Skeletal muscle satellite cell (primary cell): ENCODE measurements around the gene MAP3K12.
"Not testable (repeated sequence)": the region's sequence is repeated elsewhere in the genome, so short reads cannot be mapped to it uniquely, and the experiment has no call there.

Experiments
- H3K27me3 ChIP-seq: 2 replicates; pipeline ENCODE4 v1.7.0; 2013; ENCODE audit warnings: low read length; ENCODE audit not compliant: control insufficient read depth, insufficient read depth
- H3K36me3 ChIP-seq: 2 replicates; pipeline ENCODE4 v1.7.0; 2013; ENCODE audit warnings: mild to moderate bottlenecking, control low read depth, low read length; ENCODE audit not compliant: insufficient read depth
- H3K4me1 ChIP-seq: 2 replicates; pipeline ENCODE4 v1.7.0; 2013; ENCODE audit warnings: low read length; ENCODE audit not compliant: control insufficient read depth, insufficient read depth
- H3K4me2 ChIP-seq: 2 replicates; pipeline ENCODE4 v1.7.0; 2013; ENCODE audit warnings: mild to moderate bottlenecking, low read length
- H3K4me3 ChIP-seq: 2 replicates; pipeline ENCODE4 v1.7.0; 2013; ENCODE audit warnings: low read length
- H3K9ac ChIP-seq: 2 replicates; pipeline ENCODE4 v1.7.0; 2013; ENCODE audit warnings: mild to moderate bottlenecking, low read depth, low read length, moderate library complexity
- H3K9me3 ChIP-seq: replicated peaks from 2 replicates; pipeline ENCODE4 v1.7.0; 2013; ENCODE audit warnings: mild to moderate bottlenecking, control low read depth, low read length

Gene MAP3K12

DNA sequence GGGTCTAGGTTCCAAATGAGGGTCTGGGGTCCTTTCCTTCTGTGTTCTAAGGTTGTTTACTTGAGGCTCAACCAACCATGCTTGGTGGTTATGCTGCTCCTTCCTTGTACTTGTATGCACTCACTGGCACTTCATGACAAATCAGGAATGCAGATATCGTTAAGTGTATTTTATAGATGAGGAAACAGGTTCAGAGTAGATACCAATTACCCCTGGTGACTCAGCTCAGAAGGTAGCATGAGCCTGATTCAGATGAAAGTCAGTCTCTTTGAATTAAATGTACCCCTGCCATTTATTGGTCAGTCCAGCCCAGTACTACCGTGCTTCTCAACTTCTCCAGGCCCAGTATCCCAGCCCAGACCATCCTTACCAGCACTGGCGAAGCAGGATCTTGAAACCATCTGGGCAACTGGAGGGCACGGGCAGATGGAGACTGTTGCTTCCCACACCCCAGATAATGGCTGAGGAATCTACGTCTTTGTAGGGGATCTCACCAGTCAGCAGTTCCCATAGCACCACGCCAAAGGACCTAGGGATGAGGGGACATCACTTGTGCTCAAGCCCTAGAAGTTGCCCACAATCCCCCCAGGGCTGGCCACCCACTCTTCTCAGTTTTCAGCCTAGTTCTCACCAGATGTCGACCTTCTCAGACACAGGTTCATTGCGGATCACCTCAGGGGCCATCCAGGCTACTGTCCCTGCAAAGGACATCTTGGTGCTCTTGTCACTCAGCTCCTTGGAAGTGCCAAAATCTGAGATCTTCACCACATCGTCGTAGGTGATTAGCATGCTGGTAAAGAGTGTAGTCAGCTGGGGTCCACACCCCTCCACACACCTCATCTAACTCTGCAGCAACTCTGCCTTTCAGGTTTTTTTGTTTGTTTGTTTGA is 14.3 kb downstream of the MAP3K12 start:
- Histone ChIP-seq H3K4me1 (peaks cover 19% of the 10 kb centered on the region), H3K9me3 (no peaks in the 10 kb centered on the region), H3K36me3 (peaks cover 58% of the 10 kb centered on the region), H3K4me2 (no peak overlapping the region), H3K9ac (no peak overlapping the region), H3K4me3 (no peak overlapping the region), H3K27me3 (no peaks in the 10 kb centered on the region)

DNA sequence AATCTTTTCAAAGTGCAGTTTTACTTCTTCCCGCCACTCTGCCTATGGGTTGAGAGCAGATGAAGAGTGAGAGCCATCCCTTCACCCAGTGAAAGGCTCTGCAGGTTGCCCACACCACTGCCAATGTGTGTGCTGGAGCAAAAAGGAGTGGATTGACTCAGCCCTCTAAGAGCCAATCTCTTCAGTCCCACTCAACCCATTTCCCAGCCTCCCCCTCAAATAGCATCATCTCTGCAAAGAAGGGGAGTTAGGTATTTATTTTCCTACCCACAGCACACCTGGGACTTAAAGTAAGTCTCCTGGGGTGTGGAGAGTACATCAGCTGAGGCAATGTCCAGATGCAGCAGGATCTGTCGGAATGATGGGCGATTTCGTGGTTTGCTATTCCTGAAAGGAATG is 15.3 kb downstream of the MAP3K12 start:
- no peaks in the 10 kb centered on the region for H3K9me3 ChIP-seq
- H3K4me1 ChIP-seq = peaks cover 27% of the 10 kb centered on the region
- H3K36me3 ChIP-seq = peaks cover 68% of the 10 kb centered on the region
- H3K9ac ChIP-seq = no peak overlapping the region
- no peak overlapping the region for H3K4me3 ChIP-seq
- H3K4me2 ChIP-seq = no peak overlapping the region
- no peaks in the 10 kb centered on the region for H3K27me3 ChIP-seq

DNA sequence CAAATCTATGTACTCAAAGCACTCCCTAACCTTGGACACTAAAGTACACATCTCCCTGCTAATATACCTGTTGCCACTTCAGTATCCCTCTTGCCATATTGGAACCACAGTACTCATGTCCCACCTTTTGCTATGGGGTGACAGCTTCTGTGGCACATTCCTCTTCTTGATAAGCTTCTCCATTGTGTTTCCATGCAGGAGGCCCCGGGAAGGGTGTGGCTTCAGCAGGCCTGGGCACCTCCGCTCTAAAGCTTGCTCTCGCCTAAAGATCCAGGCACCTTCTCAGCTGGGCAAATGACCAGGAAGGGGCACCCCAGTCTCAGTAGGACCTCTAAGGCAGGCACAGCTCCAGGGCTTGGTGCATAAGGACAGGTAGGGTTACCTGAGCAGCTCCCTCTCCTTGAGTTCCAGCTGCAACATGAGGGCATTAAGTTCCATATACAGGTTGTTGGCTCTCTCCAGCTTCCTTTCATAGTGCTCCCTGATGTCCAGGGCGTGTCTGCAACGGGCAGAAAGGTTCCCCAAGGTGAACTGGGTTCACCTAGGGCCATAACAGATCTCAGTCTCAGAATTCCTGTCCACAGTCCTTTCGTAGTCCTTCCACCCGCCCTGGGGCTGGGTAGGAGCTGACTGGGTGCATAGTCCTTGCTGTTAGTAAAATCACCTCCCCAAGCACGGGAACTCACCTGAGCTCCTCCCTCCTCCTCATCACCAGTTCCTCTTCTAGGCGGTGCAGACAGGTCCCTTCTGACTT is 15.9 kb downstream of the MAP3K12 start:
- H3K4me1 ChIP-seq = peaks cover 28% of the 10 kb centered on the region
- no peak overlapping the region for H3K4me2 ChIP-seq
- peaks cover 74% of the 10 kb centered on the region for H3K36me3 ChIP-seq
- H3K9me3 ChIP-seq = no peaks in the 10 kb centered on the region
- H3K4me3 ChIP-seq = no peak overlapping the region
- H3K9ac ChIP-seq = no peak overlapping the region
- no peaks in the 10 kb centered on the region for H3K27me3 ChIP-seq

DNA sequence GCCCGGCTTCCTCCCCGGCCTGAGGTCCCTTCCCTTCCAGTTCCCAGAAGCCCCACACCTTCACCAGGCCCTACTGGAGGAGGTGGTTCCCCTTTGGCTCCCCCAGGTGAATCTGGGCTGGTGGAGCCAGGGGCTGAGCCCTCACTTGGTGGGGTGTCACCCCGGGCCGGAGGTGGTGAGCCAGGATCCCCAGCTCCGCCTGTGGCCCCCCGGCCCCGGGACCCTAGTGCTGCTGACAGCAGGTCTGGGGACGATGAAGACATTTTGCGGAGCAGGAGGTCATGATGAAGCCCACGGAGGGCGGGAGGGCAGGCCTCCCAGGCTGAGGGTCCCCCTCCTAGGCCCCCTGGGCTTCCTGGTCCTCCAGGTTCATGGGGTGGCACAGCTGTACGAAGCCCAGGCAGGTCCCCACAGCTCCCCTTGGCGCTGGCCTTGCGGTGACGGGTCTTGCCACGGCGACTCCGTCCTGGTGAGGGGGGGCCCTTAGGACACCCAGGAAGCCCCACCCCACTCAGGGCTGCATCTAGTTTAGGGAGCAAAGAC is 16.6 kb downstream of the MAP3K12 start:
- H3K4me2 ChIP-seq = no peak overlapping the region
- no peak overlapping the region for H3K9ac ChIP-seq
- no peaks in the 10 kb centered on the region for H3K9me3 ChIP-seq
- H3K36me3 ChIP-seq = peaks cover 80% of the 10 kb centered on the region
- peaks cover 32% of the 10 kb centered on the region for H3K4me1 ChIP-seq
- no peaks in the 10 kb centered on the region for H3K27me3 ChIP-seq
- no peak overlapping the region for H3K4me3 ChIP-seq

DNA sequence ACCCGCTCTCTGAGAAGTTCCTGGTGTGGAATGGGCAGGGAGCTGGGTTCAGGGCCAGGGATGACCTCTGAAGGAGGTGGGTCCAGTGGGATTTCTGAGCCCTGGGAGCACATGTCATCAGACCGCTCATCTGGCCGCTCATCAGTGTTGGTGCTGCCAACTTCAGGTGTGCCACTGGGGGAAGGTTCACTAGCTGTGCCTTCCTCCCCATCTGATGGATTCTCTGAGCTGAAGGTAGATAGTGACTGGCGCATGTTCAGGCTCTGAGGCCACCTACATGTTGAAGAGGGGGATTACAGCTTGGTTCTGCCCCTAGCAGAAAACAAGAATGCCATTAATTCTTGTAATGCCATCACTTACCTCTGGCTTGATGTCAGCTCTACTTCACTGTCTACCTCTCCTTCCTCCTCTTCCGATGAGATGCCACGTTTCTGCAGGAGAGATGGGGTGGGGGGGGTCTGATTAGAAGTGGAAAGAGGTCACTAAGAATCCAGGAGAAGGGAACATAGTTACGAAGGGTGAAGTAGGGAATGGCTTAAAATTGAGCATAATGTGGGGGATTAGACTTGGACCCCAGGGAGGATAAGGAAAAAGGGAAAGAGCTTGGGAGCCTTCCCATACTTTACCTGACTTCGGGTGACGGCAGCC is 17.2 kb downstream of the MAP3K12 start:
- Histone ChIP-seq H3K9me3 (no peaks in the 10 kb centered on the region), H3K4me3 (no peak overlapping the region), H3K4me2 (no peak overlapping the region), H3K27me3 (no peaks in the 10 kb centered on the region), H3K9ac (peak overlapping the region; percentile 3), H3K36me3 (peaks cover 79% of the 10 kb centered on the region), H3K4me1 (peaks cover 33% of the 10 kb centered on the region)

DNA sequence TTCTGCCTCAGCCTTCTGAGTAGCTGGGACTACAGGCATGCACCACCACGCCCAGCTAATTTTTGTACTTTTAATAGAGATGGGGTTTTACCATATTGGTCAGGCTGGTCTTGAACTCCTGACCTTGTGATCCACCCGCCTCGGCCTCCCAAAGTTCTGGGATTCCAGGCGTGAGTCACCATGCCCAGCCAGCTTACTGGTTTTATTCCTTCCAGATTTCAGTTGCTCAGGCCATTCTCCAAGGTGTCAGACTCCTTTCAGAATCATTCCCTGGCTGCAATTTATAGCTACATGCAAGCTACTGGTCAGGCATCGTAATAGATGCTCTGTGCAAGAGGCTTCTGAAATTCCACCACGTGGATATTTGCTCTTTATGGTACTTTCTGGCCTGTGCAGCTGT is 17.8 kb downstream of the MAP3K12 start:
- not testable (repeated sequence) for H3K4me2 ChIP-seq, H3K4me3 ChIP-seq, H3K27me3 ChIP-seq, H3K9me3 ChIP-seq
- H3K36me3 ChIP-seq = peaks cover 79% of the 10 kb centered on the region
- H3K9ac ChIP-seq = peak overlapping the region; percentile 3
- H3K4me1 ChIP-seq = peaks cover 33% of the 10 kb centered on the region

DNA sequence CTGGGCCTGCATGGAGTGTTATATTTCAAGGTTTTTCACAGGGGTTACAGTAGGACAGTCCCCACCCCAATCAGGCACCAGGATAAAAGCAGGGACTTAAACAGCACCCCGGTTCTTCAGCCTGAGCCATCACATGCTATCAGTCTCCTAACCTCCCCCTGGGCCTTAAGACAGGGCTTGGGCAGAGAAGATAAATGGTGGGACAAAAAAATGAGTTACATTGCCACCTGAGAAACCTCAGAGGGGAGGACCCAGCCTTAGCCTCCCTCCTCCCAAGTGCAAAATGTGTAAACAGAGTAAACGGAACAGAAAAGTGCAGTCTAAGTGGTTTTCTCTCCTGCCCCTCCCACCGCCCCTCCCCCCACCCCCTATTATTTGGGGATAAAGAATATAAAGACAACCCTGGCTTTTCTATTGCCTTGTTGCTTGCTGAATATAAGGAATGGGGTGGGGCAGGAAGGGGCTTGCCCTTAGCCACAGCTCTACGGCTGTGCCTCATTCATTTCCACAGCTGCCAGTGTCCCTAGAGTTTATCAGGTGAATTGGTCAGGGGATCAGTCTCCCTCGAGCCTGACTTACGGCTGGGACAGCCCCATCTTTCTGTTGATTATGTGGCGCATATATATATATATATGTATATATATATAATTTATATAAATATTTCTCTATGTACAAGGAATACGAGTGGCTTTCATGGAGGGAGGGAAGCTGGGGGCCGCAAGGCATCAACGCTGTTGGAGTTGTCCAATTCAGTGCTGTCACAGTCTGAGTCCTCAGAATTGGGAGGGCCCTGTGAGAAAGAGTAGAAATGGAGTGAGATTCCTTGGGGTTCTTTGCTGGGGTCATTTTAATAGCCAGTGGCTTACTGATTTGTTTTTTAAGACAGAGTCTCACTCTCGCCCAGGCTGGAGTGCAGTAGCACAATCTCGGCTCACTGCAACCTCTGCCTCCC is 18.5 kb downstream of the MAP3K12 start:
- H3K9ac ChIP-seq = peak overlapping the region; percentile 9
- peaks cover 33% of the 10 kb centered on the region for H3K4me1 ChIP-seq
- H3K4me3 ChIP-seq = no peak overlapping the region
- H3K27me3 ChIP-seq = no peaks in the 10 kb centered on the region
- no peaks in the 10 kb centered on the region for H3K9me3 ChIP-seq
- H3K36me3 ChIP-seq = peaks cover 79% of the 10 kb centered on the region
- H3K4me2 ChIP-seq = peak overlapping the region; percentile 15

DNA sequence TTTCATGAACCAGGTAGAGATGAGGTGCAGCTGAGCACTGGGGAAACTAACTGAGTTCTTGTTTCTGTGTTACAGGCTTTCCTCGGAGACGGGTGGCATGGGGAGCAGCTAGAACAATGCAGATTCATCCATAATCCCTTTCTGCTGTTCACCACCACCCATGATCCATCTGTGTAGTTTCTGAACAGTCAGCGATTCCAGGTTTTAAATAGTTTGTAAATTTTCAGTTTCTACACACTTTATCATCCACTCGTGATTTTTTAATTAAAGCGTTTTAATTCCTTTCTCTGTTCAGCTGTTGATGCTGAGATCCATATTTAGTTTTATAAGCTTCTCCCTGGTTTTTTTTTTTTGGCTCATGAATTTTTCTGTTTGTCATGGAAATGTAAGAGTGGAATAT is 19.9 kb downstream of the MAP3K12 start:
- Histone ChIP-seq H3K4me1 (peaks cover 34% of the 10 kb centered on the region), H3K4me2 (no peak overlapping the region), H3K36me3 (peaks cover 90% of the 10 kb centered on the region), H3K9ac (no peak overlapping the region), H3K9me3 (no peaks in the 10 kb centered on the region), H3K4me3 (no peak overlapping the region), H3K27me3 (no peaks in the 10 kb centered on the region)

DNA sequence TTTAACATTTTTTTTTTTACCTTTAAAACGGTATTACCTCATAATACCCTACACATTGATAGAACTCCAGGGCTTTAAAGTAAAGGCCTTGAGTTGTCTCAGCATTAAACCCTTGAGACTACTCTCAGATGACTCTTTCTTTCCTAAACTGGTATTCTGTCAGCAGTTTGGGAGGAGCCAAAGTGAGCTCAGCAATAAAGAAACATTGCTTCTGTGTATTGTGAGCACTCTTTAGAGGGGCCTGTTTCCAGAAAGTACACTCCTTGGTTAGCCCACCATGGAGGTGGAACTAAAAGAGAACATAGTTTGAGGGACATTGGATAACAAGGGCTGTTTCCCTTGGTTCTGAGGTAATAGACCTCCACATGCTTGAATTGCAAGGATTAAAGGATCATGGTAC is 20.4 kb downstream of the MAP3K12 start:
- no peak overlapping the region for H3K9ac ChIP-seq
- peaks cover 38% of the 10 kb centered on the region for H3K4me1 ChIP-seq
- H3K9me3 ChIP-seq = no peaks in the 10 kb centered on the region
- H3K4me3 ChIP-seq = no peak overlapping the region
- no peaks in the 10 kb centered on the region for H3K27me3 ChIP-seq
- H3K4me2 ChIP-seq = no peak overlapping the region
- peaks cover 90% of the 10 kb centered on the region for H3K36me3 ChIP-seq

DNA sequence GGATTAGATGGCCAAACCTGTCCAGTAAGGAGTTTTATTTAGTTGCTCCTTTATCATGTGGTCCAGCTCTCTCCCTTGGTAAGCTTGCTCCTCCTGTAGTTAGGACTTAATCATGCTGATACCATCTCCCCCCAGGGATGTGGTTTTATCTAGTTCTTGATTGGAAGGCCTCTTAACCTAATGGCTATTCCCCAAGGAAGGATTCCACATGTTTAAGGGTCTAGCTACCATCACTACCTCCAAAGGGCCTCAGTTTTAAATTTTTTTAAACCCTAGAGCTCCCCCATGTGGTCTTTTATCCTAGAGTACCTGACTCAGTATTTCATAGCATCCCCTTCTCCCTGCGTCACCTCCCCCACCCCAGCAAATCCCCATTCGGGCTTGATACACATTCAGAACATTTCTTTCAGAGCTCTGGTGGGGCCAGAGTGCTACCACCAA is 22.5 kb downstream of the MAP3K12 start:
- no peaks in the 10 kb centered on the region for H3K9me3 ChIP-seq
- H3K36me3 ChIP-seq = peaks cover 89% of the 10 kb centered on the region
- H3K4me1 ChIP-seq = peaks cover 46% of the 10 kb centered on the region
- H3K4me3 ChIP-seq = no peak overlapping the region
- H3K4me2 ChIP-seq = no peak overlapping the region
- no peaks in the 10 kb centered on the region for H3K27me3 ChIP-seq
- H3K9ac ChIP-seq = no peak overlapping the region
